H1 (cell line): ENCODE results near the gene CD96. TPM values are rescaled to one million over a fixed set of nuclear protein-coding genes. Genes with fewer than 3 reads are reported as not detected.

Experiments used
- ATF3 ChIP-seq: IDR thresholded peaks from 2 replicates; pipeline ENCODE4 v1.6.1; 2011; ENCODE audit warnings: low read depth, mild to moderate bottlenecking, low read length; ENCODE audit not compliant: insufficient read depth
- CHD7 ChIP-seq: fragments of 300-600 bp; sonication (generic); IDR thresholded peaks from 2 replicates; pipeline ENCODE4 v1.7.1; 2012; ENCODE audit warnings: low read length, moderate library complexity, mild to moderate bottlenecking, inconsistent platforms; ENCODE audit not compliant: insufficient replicate concordance
- MAFK ChIP-seq: IDR thresholded peaks from 2 replicates; pipeline ENCODE4 v1.6.1; 2012; ENCODE audit warnings: low read depth, mild to moderate bottlenecking, improper control_type of control experiment, low read length
- RAD21 ChIP-seq, 2 experiments: IDR thresholded peaks in 1 of 2; conservative IDR thresholded peaks in 1 of 2; 2 replicates each; pipeline ENCODE4 v1.6.1; 2011; ENCODE audit warnings: low read depth in 2 of 2, low read length in 2 of 2, improper control_type of control experiment in 1 of 2, inconsistent platforms in 1 of 2, mild to moderate bottlenecking in 1 of 2, moderate library complexity in 1 of 2
- SP4 ChIP-seq: IDR thresholded peaks from 2 replicates; pipeline ENCODE4 v1.6.1; 2012; ENCODE audit warnings: low read length, inconsistent platforms
- TBP ChIP-seq: IDR thresholded peaks from 2 replicates; pipeline ENCODE4 v1.6.1; 2011; ENCODE audit warnings: low read depth, low read length, improper control_type of control experiment
- polyA plus RNA-seq, 7 experiments: library from polyadenylated mRNA; depleted of rRNA in 3 of 7; stranded (reverse) in 5 of 7; unstranded in 2 of 7; fragments of >200 nt in 5 of 7; fragments of 200-250 nt in 2 of 7; gene quantifications; 1 replicate in 5 of 7; 2 replicates in 1 of 7; 4 replicates in 1 of 7; pipeline versions ENCODE4 v1.2.1 to v1.2.3, GENCODE V29; 2011 to 2013; ENCODE audit warnings: missing spikeins in 2 of 7, mixed read lengths in 2 of 7
- total RNA-seq: library from RNA; stranded (reverse); fragmentation: NEBNext Ultra II Directional; extraction: Animal tissue kit (Norgen Biotek cat#: 25700); gene quantifications from 2 replicates; pipeline ENCODE4 v1.2.1, GENCODE V29; 2021

The CD96 gene
- total and polyA plus RNA-seq, 2 of the 8 experiments (the other 6 are each of a cell fraction or from before 2014, with no cell fraction given), result not detected

GRCh38 chr3:111548092-111548491 is 6.1 kb downstream of the CD96 start (continued):
- no peak for TF ChIP-seq CHD7
- TF ChIP-seq RAD21 (IDR thresholded peaks at IDR 0.05 in 1 of 2, conservative IDR thresholded peaks at IDR 0.05 in 1 of 2; ENCODE audit: low read depth in 2 of 2, low read length in 2 of 2), result no peak
- no peak for TF ChIP-seq TBP
- no peak for TF ChIP-seq SP4
- no peak for TF ChIP-seq ATF3
- no peak for TF ChIP-seq MAFK
- TF ChIP-seq, all 59 proteins: peak for 0
